PFSK-1 (cell line): Measurements from ENCODE around the gene ARHGEF18.

Source experiments
- SIN3A ChIP-seq: IDR thresholded peaks from 2 replicates; pipeline ENCODE4 v1.6.1; 2012; ENCODE audit warnings: mild to moderate bottlenecking, low read length, moderate library complexity, borderline replicate concordance; ENCODE audit not compliant: insufficient read depth
- TF ChIP-seq, protein P1 (sequence below), 2 experiments: IDR thresholded peaks; 2 replicates each; pipeline versions ENCODE4 v1.6.1 to v1.8.0; 2011 to 2012; ENCODE audit warnings: low read depth in 2 of 2, low read length in 2 of 2, control low read depth in 1 of 2, inconsistent platforms in 1 of 2, mild to moderate bottlenecking in 1 of 2, moderate library complexity in 1 of 2; ENCODE audit not compliant: insufficient read depth in 1 of 2

DNA sequence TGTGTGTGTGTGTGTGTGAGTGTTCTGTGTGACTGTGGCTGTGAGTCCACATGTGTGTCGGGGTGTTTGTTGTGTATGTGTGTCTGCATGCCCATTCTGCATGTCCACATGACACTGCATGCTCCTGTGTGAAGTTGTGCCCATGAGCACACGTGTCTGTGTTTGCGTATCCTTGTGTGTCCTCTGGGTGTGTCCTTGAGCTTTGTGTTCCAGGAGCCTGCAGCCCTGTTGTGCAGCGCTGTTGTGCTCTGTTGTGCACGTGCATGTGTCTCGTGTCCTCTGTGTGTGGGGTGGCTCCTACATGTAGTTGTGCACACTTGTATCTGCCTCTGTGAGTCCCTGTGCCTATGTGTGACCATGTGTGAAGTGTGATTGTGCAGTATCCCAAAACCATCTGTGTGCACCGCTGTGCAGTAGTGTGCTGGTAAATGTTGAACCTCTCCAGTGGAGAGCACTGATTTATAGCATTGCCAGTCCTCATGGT lies 2.2 kb upstream of the ARHGEF18 start:
- TF ChIP-seq SIN3A, result no peak
- TF ChIP-seq, protein P1, sequence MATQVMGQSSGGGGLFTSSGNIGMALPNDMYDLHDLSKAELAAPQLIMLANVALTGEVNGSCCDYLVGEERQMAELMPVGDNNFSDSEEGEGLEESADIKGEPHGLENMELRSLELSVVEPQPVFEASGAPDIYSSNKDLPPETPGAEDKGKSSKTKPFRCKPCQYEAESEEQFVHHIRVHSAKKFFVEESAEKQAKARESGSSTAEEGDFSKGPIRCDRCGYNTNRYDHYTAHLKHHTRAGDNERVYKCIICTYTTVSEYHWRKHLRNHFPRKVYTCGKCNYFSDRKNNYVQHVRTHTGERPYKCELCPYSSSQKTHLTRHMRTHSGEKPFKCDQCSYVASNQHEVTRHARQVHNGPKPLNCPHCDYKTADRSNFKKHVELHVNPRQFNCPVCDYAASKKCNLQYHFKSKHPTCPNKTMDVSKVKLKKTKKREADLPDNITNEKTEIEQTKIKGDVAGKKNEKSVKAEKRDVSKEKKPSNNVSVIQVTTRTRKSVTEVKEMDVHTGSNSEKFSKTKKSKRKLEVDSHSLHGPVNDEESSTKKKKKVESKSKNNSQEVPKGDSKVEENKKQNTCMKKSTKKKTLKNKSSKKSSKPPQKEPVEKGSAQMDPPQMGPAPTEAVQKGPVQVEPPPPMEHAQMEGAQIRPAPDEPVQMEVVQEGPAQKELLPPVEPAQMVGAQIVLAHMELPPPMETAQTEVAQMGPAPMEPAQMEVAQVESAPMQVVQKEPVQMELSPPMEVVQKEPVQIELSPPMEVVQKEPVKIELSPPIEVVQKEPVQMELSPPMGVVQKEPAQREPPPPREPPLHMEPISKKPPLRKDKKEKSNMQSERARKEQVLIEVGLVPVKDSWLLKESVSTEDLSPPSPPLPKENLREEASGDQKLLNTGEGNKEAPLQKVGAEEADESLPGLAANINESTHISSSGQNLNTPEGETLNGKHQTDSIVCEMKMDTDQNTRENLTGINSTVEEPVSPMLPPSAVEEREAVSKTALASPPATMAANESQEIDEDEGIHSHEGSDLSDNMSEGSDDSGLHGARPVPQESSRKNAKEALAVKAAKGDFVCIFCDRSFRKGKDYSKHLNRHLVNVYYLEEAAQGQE (IDR thresholded peaks at IDR 0.05; ENCODE audit: insufficient read depth in 1 of 2, low read depth in 2 of 2, low read length in 2 of 2), result no peak
